Retinal pigment epithelial cell (primary cell): Measurements from ENCODE around the gene HDAC9.

ENCODE experiments used
- DNase-seq: peaks from one replicate; pipeline ENCODE4 v3.0.0-alpha.2; 2010; ENCODE audit warnings: low read depth
- H3K4me3 ChIP-seq: 2 replicates; pipeline ENCODE4 v1.5.1; 2011; ENCODE audit warnings: mild to moderate bottlenecking, low read length, control low read depth, moderate library complexity
- TF ChIP-seq, protein P1 (sequence below): conservative IDR thresholded peaks from 2 replicates; pipeline ENCODE4 v1.5.1; 2011; ENCODE audit warnings: low read depth, low read length, control low read depth, inconsistent platforms

Gene HDAC9

DNA sequence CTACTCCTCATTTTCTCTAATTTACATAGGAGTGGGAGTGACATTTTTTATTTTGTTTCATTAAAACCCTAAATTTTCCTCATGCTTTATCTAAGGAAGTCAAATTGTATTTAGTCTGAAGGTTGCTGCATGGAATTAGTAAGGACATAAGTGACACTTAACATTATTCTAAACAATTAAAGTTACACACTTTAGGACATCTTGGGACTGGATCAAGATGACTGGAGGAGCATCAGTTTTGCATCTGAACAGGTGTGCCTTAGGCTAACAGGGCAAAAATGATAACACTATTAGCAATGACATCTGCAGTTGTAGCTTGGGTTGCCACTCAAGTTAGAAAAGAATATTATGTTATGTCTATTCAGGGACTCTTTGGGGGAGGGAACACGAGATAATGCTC is 199.4 kb downstream of the HDAC9 start:
- TF ChIP-seq, protein P1, sequence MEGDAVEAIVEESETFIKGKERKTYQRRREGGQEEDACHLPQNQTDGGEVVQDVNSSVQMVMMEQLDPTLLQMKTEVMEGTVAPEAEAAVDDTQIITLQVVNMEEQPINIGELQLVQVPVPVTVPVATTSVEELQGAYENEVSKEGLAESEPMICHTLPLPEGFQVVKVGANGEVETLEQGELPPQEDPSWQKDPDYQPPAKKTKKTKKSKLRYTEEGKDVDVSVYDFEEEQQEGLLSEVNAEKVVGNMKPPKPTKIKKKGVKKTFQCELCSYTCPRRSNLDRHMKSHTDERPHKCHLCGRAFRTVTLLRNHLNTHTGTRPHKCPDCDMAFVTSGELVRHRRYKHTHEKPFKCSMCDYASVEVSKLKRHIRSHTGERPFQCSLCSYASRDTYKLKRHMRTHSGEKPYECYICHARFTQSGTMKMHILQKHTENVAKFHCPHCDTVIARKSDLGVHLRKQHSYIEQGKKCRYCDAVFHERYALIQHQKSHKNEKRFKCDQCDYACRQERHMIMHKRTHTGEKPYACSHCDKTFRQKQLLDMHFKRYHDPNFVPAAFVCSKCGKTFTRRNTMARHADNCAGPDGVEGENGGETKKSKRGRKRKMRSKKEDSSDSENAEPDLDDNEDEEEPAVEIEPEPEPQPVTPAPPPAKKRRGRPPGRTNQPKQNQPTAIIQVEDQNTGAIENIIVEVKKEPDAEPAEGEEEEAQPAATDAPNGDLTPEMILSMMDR = no peak
- no peak overlapping the region for H3K4me3 ChIP-seq
- no peak for DNase-seq

DNA sequence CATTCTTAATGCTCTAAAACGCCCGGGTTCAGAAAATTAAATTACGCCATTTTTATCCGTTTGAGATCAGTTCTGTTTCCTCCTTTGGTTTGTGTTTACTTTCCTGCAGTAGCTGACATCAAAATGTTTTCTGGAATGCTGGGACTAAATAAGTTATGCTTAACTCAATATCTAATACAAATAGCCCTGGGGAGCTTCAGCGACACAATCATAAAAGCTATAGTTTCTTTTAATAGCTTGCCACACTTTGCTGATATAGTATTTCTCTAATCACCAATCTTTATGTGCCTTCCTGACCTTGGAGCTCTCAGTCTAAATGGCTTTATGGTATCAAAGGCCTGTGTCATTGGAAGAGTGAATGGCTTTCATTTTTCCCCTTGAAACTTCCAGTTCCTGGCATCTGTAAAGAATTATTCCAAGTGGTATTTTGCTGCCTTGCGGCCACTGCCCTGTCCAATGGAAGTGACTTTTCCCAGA is 202.7 kb downstream of the HDAC9 start:
- no peak overlapping the region for H3K4me3 ChIP-seq
- TF ChIP-seq, protein P1 = no peak
- DNase-seq = no peak

DNA sequence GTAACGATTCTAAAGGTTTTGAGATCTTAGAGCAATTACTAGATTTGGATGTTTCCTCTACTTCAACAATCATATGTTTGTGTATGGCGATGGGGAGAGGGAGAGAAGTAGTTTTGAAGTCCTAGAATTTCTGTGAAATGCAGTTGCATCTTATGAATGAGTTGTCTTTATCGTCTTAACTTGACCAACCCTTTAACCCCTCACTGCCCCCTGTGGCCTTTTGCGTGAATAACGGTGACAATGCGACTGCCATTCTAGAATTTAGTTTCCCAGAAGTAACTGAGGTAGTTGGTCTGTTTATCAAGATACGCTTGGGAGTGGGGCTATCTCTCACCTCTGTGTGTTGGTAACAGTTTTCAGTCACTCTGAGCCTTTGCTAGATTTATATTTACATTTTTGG is 204.6 kb downstream of the HDAC9 start:
- no peak for DNase-seq
- TF ChIP-seq, protein P1 = peak; percentile 31
- no peak overlapping the region for H3K4me3 ChIP-seq

DNA sequence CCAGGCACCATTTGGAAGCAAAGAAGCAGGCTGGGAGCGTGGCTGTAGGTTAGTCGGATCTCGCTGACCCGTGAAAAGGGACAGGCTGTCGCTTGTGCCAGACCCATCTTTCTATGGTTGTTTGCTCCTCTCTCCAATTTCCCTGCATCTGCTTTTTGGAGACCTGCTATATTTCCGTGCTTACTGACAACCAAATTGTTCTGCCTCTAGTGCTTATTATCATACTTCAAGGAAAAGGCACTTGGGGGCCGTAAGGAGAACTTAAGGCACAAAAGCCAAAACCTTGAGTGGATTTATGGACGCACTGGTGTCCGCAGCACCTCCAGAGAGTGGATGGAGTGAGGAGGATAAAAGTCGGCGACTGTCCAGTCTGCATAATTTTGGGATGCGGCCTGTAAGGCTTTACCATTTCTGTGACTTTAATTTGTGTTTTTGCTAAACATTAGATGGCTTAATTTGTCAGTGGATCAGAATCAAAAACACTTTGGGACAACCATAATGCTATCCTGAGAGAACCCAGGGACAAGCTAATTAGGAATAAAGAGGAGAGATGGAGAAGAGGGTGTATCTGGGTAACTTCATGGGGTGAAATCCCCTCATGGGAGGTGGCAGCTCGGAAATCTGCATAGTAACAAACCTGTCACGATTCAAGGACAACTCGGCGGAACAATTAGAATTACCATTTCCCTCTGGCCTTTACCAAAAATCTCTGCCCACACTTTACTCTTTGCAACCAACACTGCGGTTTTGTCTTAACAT is 206.7 kb downstream of the HDAC9 start:
- TF ChIP-seq, protein P1 = no peak
- H3K4me3 ChIP-seq = no peak overlapping the region
- DNase-seq = no peak

DNA sequence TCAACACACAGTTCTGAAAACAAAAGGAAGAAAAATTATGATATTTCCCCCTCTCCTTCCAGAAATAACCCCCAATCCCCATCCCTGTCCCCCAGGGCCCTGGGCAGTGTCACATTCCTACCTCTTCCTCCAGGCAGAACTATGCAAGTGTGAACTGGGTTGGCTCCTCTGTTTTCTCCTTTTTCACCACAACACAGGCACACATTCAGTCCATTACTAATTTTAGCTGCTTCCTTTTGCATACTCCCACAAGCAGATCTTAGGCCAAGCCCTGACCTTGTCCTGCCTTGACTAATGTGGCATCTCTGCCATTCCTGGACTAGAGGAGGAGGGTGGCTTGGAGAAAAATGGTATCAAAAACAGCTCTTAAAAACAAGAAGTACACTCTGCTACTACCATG is 208.1 kb downstream of the HDAC9 start:
- TF ChIP-seq, protein P1 = no peak
- H3K4me3 ChIP-seq = no peak overlapping the region
- DNase-seq = no peak

DNA sequence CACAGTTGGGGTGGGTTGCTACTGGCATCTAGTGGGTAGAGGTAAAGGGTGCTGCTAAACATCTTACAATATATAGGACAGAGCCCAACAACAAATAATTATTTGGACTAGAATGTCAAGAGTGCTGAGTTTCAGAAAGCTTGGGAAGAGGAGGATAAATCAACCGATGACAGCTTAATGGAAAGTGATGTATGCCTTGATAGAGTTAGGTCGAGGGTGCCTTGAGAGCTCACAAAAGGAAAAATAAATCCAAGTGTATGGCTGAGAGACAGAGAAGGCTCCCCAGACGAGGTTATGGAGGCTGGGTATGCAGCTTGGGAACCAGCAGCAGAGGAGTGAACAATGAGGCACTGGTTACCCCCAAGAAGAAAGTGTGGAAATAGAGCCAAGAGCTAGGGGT is 211.1 kb downstream of the HDAC9 start:
- DNase-seq = no peak
- no peak overlapping the region for H3K4me3 ChIP-seq
- TF ChIP-seq, protein P1 = no peak

DNA sequence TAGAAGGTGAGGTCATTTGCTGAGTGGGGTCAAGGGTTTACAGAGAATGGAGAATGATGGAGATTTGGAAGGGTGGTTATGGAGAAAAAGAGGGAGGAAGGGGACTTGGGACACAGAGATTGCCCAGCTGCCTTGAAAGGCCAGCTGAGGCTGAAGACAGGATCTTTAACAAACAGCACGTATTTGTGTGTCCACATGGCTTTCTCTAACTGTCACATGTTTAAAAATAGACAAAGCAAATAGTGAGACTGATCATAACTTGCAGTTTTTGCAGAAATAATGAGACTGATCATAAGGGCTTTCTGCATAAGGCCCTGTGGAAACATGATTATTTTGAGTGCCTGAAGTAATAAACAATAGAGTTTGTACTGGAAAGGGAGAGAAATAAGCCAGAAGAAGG is 212.7 kb downstream of the HDAC9 start:
- H3K4me3 ChIP-seq = no peak overlapping the region
- TF ChIP-seq, protein P1 = no peak
- no peak for DNase-seq
